ENCODE data around the gene EBF3.

DNA sequence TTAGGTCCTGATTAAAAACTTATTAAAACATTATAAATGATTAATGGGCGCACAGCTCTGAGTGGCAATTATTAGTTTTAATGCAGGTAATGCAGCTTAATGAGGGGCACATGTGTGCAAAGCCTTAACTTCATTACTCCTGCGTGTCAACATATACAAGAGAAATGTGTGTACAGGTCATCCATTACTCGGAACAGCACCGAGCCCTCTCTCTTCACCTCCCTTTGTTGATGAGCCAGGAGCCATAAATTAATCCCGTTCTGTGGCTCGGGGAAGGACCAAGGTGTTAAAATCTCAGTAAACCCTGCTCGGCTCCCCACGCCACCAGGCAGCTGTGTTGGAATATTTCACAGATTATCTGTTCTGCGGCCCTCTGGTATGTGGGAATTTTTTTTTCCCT, 77.8 kb downstream of the EBF3 start:
- TF ChIP-seq POLR2A (IDR thresholded peaks at IDR 0.05), result no peak
- TF ChIP-seq, protein P1, sequence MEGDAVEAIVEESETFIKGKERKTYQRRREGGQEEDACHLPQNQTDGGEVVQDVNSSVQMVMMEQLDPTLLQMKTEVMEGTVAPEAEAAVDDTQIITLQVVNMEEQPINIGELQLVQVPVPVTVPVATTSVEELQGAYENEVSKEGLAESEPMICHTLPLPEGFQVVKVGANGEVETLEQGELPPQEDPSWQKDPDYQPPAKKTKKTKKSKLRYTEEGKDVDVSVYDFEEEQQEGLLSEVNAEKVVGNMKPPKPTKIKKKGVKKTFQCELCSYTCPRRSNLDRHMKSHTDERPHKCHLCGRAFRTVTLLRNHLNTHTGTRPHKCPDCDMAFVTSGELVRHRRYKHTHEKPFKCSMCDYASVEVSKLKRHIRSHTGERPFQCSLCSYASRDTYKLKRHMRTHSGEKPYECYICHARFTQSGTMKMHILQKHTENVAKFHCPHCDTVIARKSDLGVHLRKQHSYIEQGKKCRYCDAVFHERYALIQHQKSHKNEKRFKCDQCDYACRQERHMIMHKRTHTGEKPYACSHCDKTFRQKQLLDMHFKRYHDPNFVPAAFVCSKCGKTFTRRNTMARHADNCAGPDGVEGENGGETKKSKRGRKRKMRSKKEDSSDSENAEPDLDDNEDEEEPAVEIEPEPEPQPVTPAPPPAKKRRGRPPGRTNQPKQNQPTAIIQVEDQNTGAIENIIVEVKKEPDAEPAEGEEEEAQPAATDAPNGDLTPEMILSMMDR (IDR thresholded peaks at IDR 0.05), result no peak
